HS-5 (cell line): ENCODE measurements around the gene ZNF691.
A peak's percentile ranks its signal among the peaks of the same experiment; 100 is the strongest.
"Not testable (repeated sequence)": the region's sequence is repeated elsewhere in the genome, so short reads cannot be mapped to it uniquely, and the experiment has no call there.

Source experiments
- DNase-seq: peaks from one replicate; pipeline ENCODE4 v3.0.0-alpha.2; 2012; ENCODE audit warnings: low read depth

ZNF691 gene

GRCh38 chr1:42859366-42859765 is 13.0 kb downstream of the ZNF691 start:
- not testable (repeated sequence) for DNase-seq

- no peak for DNase-seq
Observed at GRCh38 chr1:42860339-42861013, 14.1 kb downstream of the ZNF691 start.

GRCh38 chr1:42861014-42861399 is 14.6 kb downstream of the ZNF691 start:
- DNase-seq = no peak

- no peak for DNase-seq
Observed at GRCh38 chr1:42866549-42866948, 20.1 kb downstream of the ZNF691 start.

- DNase-seq = peak; percentile 34
Observed at GRCh38 chr1:42868466-42868865, 22.1 kb downstream of the ZNF691 start.

- DNase-seq = not testable (repeated sequence)
Observed at GRCh38 chr1:42869254-42869653, 22.8 kb downstream of the ZNF691 start.

GRCh38 chr1:42869751-42870150 is 23.3 kb downstream of the ZNF691 start:
- DNase-seq = not testable (repeated sequence)

GRCh38 chr1:42873108-42873507 is 26.7 kb downstream of the ZNF691 start:
- not testable (repeated sequence) for DNase-seq

- no peak for DNase-seq
Observed at GRCh38 chr1:42873670-42874069, 27.3 kb downstream of the ZNF691 start.

GRCh38 chr1:42876009-42876408 is 29.6 kb downstream of the ZNF691 start:
- DNase-seq = no peak

GRCh38 chr1:42877380-42877779 is 31.0 kb downstream of the ZNF691 start:
- DNase-seq = no peak

GRCh38 chr1:42880384-42880783 is 34.0 kb downstream of the ZNF691 start:
- no peak for DNase-seq

- DNase-seq = no peak
Observed at GRCh38 chr1:42886046-42886739, 39.8 kb downstream of the ZNF691 start.

GRCh38 chr1:42886800-42887199 is 40.4 kb downstream of the ZNF691 start:
- no peak for DNase-seq

- no peak for DNase-seq
Observed at GRCh38 chr1:42887366-42887765, 41.0 kb downstream of the ZNF691 start.

GRCh38 chr1:42888013-42888633 is 41.7 kb downstream of the ZNF691 start:
- DNase-seq = no peak

GRCh38 chr1:42889264-42889663 is 42.9 kb downstream of the ZNF691 start:
- DNase-seq = no peak

- no peak for DNase-seq
Observed at GRCh38 chr1:42891465-42892138, 45.2 kb downstream of the ZNF691 start.

- not testable (repeated sequence) for DNase-seq
Observed at GRCh38 chr1:42899960-42900359, 53.5 kb downstream of the ZNF691 start.
